ENCODE results near the gene CRTC1.

Gene CRTC1

GRCh38 chr19:18699403-18700054, 16.0 kb downstream of the CRTC1 start:
- Histone ChIP-seq H3K9ac (ENCODE audit: low read depth in 1 of 2, low read length in 2 of 2) (no peak overlapping the region), H3K36me3 (ENCODE audit: control insufficient read depth in 2 of 2, insufficient read depth in 2 of 2, low read length in 2 of 2) (no peaks in the 10 kb centered on the region)

GRCh38 chr19:18700501-18701249, 17.2 kb downstream of the CRTC1 start:
- Histone ChIP-seq H3K27ac (ENCODE audit: low read depth in 2 of 2, low read length in 2 of 2) (peak overlapping the region; percentile 63 to 78), H3K4me3 (ENCODE audit: low read length in 2 of 2) (peak overlapping the region; percentile 54 to 76), H3K4me1 (ENCODE audit: control insufficient read depth in 2 of 2, insufficient read depth in 2 of 2, low read length in 2 of 2) (peaks cover 12 to 23% of the 10 kb centered on the region in 2 donors), H3K36me3 (ENCODE audit: control insufficient read depth in 2 of 2, insufficient read depth in 2 of 2, low read length in 2 of 2) (no peaks in the 10 kb centered on the region), H3K9ac (ENCODE audit: low read depth in 1 of 2, low read length in 2 of 2) (peak overlapping the region; percentile 58 to 63), H3K27me3 (ENCODE audit: control insufficient read depth in 2 of 2, insufficient read depth in 2 of 2, low read length in 2 of 2) (no peaks in the 10 kb centered on the region), H3K9me3 (ENCODE audit: control insufficient read depth in 2 of 2, low read length in 2 of 2) (no peaks in the 10 kb centered on the region)

More at GRCh38 chr19:18699403-18700054, 16.0 kb downstream of the CRTC1 start:
- H3K9me3 ChIP-seq (ENCODE audit: control insufficient read depth in 2 of 2, low read length in 2 of 2), result no peaks in the 10 kb centered on the region
- H3K4me3 ChIP-seq (ENCODE audit: low read length in 2 of 2), result no peak overlapping the region
- peak overlapping the region in 1 of 2 donors; percentile 45 for H3K27ac ChIP-seq (ENCODE audit: low read depth in 2 of 2, low read length in 2 of 2)
- no peaks in the 10 kb centered on the region for H3K27me3 ChIP-seq (ENCODE audit: control insufficient read depth in 2 of 2, insufficient read depth in 2 of 2, low read length in 2 of 2)
- peaks cover 12 to 23% of the 10 kb centered on the region in 2 donors for H3K4me1 ChIP-seq (ENCODE audit: control insufficient read depth in 2 of 2, insufficient read depth in 2 of 2, low read length in 2 of 2)

DNA sequence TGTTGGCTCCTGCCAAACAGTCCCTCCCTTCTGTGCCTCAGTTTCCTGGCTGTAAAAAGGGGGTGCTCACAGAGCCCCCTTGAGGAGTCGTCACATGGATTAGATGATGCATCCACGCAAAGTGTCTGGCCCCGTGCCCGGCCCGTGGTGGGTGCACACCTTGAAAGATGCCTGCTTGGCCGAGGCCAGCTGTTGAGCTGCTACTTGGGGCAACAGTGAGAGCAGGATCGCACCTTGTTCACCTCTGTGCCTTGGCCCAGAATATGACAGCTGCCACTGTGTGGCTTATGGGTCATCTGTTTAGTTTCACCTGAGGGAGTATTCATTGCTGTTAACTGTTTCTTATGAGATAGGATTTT, 17.7 kb downstream of the CRTC1 start:
- no peaks in the 10 kb centered on the region for H3K36me3 ChIP-seq (ENCODE audit: control insufficient read depth in 2 of 2, insufficient read depth in 2 of 2, low read length in 2 of 2)
- no peaks in the 10 kb centered on the region for H3K27me3 ChIP-seq (ENCODE audit: control insufficient read depth in 2 of 2, insufficient read depth in 2 of 2, low read length in 2 of 2)
- no peaks in the 10 kb centered on the region for H3K9me3 ChIP-seq (ENCODE audit: control insufficient read depth in 2 of 2, low read length in 2 of 2)
- H3K4me3 ChIP-seq (ENCODE audit: low read length in 2 of 2), result peak overlapping the region; percentile 54 to 76
- no peak overlapping the region for H3K9ac ChIP-seq (ENCODE audit: low read depth in 1 of 2, low read length in 2 of 2)
- peaks cover 12 to 23% of the 10 kb centered on the region in 2 donors for H3K4me1 ChIP-seq (ENCODE audit: control insufficient read depth in 2 of 2, insufficient read depth in 2 of 2, low read length in 2 of 2)
- H3K27ac ChIP-seq (ENCODE audit: low read depth in 2 of 2, low read length in 2 of 2), result peak overlapping the region in 1 of 2 donors; percentile 78

DNA sequence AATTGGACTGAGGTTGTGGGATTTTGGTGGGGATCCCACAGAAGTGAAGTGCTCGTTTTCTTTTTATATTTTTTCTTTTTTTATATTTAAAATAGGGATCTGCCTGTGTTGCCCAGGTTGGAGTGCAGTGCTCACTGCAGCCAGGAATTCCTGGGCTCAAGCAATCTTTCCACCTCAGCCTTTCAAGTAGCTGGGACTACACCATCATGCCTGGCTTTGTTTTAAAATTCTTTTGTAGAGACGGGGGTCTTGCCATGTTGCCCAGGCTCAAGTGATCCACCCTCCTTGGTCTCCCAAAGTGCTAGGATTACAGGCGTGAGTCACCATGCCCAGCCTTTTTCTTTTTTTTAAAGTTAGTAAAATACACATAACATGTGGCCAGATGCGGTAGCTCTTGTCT, 20.6 kb downstream of the CRTC1 start:
- Histone ChIP-seq H3K9ac (ENCODE audit: low read depth in 1 of 2, low read length in 2 of 2) (no peak overlapping the region), H3K9me3 (ENCODE audit: control insufficient read depth in 2 of 2, low read length in 2 of 2) (no peaks in the 10 kb centered on the region), H3K4me1 (ENCODE audit: control insufficient read depth in 2 of 2, insufficient read depth in 2 of 2, low read length in 2 of 2) (peaks cover 18 to 23% of the 10 kb centered on the region in 2 donors), H3K27ac (ENCODE audit: low read depth in 2 of 2, low read length in 2 of 2) (no peak overlapping the region), H3K27me3 (ENCODE audit: control insufficient read depth in 2 of 2, insufficient read depth in 2 of 2, low read length in 2 of 2) (no peaks in the 10 kb centered on the region), H3K4me3 (ENCODE audit: low read length in 2 of 2) (no peak overlapping the region), H3K36me3 (ENCODE audit: control insufficient read depth in 2 of 2, insufficient read depth in 2 of 2, low read length in 2 of 2) (no peaks in the 10 kb centered on the region)

GRCh38 chr19:18704971-18705370, 21.5 kb downstream of the CRTC1 start:
- Histone ChIP-seq H3K36me3 (ENCODE audit: control insufficient read depth in 2 of 2, insufficient read depth in 2 of 2, low read length in 2 of 2) (no peaks in the 10 kb centered on the region), H3K4me1 (ENCODE audit: control insufficient read depth in 2 of 2, insufficient read depth in 2 of 2, low read length in 2 of 2) (peaks cover 9 to 17% of the 10 kb centered on the region in 2 donors)

GRCh38 chr19:18708452-18709231, 25.2 kb downstream of the CRTC1 start:
- no peaks in the 10 kb centered on the region for H3K27me3 ChIP-seq (ENCODE audit: control insufficient read depth in 2 of 2, insufficient read depth in 2 of 2, low read length in 2 of 2)
- H3K9ac ChIP-seq (ENCODE audit: low read depth in 1 of 2, low read length in 2 of 2), result no peak overlapping the region
- no peak overlapping the region for H3K4me3 ChIP-seq (ENCODE audit: low read length in 2 of 2)
- peaks cover 3 to 6% of the 10 kb centered on the region in 2 donors for H3K4me1 ChIP-seq (ENCODE audit: control insufficient read depth in 2 of 2, insufficient read depth in 2 of 2, low read length in 2 of 2)
- no peaks in the 10 kb centered on the region for H3K9me3 ChIP-seq (ENCODE audit: control insufficient read depth in 2 of 2, low read length in 2 of 2)
- no peaks in the 10 kb centered on the region for H3K36me3 ChIP-seq (ENCODE audit: control insufficient read depth in 2 of 2, insufficient read depth in 2 of 2, low read length in 2 of 2)
- no peak overlapping the region for H3K27ac ChIP-seq (ENCODE audit: low read depth in 2 of 2, low read length in 2 of 2)

More at GRCh38 chr19:18704971-18705370, 21.5 kb downstream of the CRTC1 start:
- H3K9me3 ChIP-seq (ENCODE audit: control insufficient read depth in 2 of 2, low read length in 2 of 2), result no peaks in the 10 kb centered on the region
- no peak overlapping the region for H3K9ac ChIP-seq (ENCODE audit: low read depth in 1 of 2, low read length in 2 of 2)
- no peaks in the 10 kb centered on the region for H3K27me3 ChIP-seq (ENCODE audit: control insufficient read depth in 2 of 2, insufficient read depth in 2 of 2, low read length in 2 of 2)
- no peak overlapping the region for H3K27ac ChIP-seq (ENCODE audit: low read depth in 2 of 2, low read length in 2 of 2)
- no peak overlapping the region for H3K4me3 ChIP-seq (ENCODE audit: low read length in 2 of 2)

DNA sequence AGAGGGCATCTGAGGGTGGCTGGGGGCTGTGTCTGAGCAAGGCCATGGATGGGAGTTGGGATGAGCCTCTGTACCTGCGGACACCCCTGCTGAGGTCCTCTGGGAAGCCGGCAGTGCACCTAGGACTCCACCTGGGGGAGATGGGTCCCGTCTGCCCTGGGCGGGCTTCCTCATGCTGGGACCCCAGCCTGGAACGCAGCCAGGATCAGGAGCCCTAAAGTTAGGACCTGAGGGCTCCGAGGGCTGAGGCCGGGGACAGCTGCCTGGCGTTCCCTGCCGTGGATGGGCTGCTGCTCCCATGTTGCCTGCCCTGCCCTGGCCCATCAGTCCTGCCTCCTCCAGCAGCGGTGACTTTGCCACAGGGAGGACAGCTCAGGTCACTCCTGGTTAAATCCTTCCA, 26.1 kb downstream of the CRTC1 start:
- H3K9me3 ChIP-seq (ENCODE audit: control insufficient read depth in 2 of 2, low read length in 2 of 2), result no peaks in the 10 kb centered on the region
- no peak overlapping the region for H3K9ac ChIP-seq (ENCODE audit: low read depth in 1 of 2, low read length in 2 of 2)
- peaks cover 3 to 6% of the 10 kb centered on the region in 2 donors for H3K4me1 ChIP-seq (ENCODE audit: control insufficient read depth in 2 of 2, insufficient read depth in 2 of 2, low read length in 2 of 2)
- no peak overlapping the region for H3K4me3 ChIP-seq (ENCODE audit: low read length in 2 of 2)
- no peaks in the 10 kb centered on the region for H3K36me3 ChIP-seq (ENCODE audit: control insufficient read depth in 2 of 2, insufficient read depth in 2 of 2, low read length in 2 of 2)
- no peaks in the 10 kb centered on the region for H3K27me3 ChIP-seq (ENCODE audit: control insufficient read depth in 2 of 2, insufficient read depth in 2 of 2, low read length in 2 of 2)
- H3K27ac ChIP-seq (ENCODE audit: low read depth in 2 of 2, low read length in 2 of 2), result no peak overlapping the region

DNA sequence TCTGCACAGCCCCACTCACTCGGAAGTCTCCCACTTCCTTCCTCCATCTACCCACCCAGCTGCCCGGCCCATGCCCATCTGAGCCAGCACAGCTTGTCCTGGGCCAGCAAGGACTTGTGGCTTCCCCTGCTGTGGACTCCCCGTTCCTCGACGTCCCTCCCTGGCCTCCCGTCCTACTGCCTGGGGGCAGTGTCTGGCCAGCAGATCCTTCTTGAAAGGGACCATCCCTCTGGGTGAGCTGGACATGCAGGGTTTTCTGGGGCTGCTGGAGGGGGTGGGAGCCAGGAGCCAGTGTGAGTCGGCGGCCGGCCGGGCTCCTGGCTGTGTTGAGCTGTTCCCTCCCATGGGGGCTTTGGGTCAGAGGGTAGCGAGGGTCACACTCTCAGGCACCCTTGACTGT, 26.7 kb downstream of the CRTC1 start:
- no peak overlapping the region for H3K4me3 ChIP-seq (ENCODE audit: low read length in 2 of 2)
- no peak overlapping the region for H3K9ac ChIP-seq (ENCODE audit: low read depth in 1 of 2, low read length in 2 of 2)
- no peaks in the 10 kb centered on the region for H3K9me3 ChIP-seq (ENCODE audit: control insufficient read depth in 2 of 2, low read length in 2 of 2)
- no peak overlapping the region for H3K27ac ChIP-seq (ENCODE audit: low read depth in 2 of 2, low read length in 2 of 2)
- peaks cover 3 to 6% of the 10 kb centered on the region in 2 donors for H3K4me1 ChIP-seq (ENCODE audit: control insufficient read depth in 2 of 2, insufficient read depth in 2 of 2, low read length in 2 of 2)
- H3K36me3 ChIP-seq (ENCODE audit: control insufficient read depth in 2 of 2, insufficient read depth in 2 of 2, low read length in 2 of 2), result no peaks in the 10 kb centered on the region
- no peaks in the 10 kb centered on the region for H3K27me3 ChIP-seq (ENCODE audit: control insufficient read depth in 2 of 2, insufficient read depth in 2 of 2, low read length in 2 of 2)

DNA sequence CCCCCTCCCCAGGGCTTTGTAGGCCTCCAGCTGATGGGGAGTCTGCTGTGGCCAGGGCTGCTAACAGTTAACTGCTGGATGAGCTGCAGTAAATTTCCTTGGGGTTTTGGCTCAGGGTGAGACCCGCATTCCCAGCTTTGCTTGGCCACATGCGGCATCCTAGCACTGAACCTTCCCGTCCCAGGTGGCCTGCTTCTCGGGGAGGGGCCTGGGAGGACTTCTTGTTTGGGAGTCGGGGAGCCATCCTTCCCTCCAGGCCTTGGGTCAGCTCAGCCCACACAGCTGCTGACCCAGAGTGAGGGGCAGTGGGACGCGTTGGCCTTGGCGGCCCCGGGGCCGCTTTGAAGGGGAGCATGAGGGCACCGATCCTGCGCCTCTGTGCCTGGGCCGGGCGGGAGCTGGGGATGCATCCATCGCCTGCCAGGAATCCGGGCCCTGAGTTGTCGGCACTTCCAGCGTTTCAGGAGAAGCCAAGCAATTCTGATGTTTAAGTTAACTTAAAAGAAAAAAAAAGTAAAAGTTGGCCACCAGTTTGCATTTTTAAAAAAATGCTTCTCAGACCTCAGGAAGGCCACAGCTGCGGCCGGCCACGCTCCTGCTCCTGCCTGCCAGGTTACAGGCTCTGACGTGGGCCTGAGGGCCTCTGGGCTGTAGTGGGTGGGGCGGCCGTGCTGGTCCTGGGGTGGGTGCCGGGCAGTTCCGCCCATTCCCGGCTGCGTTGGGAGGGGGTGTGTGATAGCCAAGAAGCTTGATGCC, 27.7 kb downstream of the CRTC1 start:
- Histone ChIP-seq H3K9ac (ENCODE audit: low read depth in 1 of 2, low read length in 2 of 2) (no peak overlapping the region), H3K4me3 (ENCODE audit: low read length in 2 of 2) (no peak overlapping the region), H3K36me3 (ENCODE audit: control insufficient read depth in 2 of 2, insufficient read depth in 2 of 2, low read length in 2 of 2) (no peaks in the 10 kb centered on the region), H3K4me1 (ENCODE audit: control insufficient read depth in 2 of 2, insufficient read depth in 2 of 2, low read length in 2 of 2) (peaks cover 3 to 6% of the 10 kb centered on the region in 2 donors), H3K9me3 (ENCODE audit: control insufficient read depth in 2 of 2, low read length in 2 of 2) (no peaks in the 10 kb centered on the region), H3K27me3 (ENCODE audit: control insufficient read depth in 2 of 2, insufficient read depth in 2 of 2, low read length in 2 of 2) (no peaks in the 10 kb centered on the region), H3K27ac (ENCODE audit: low read depth in 2 of 2, low read length in 2 of 2) (no peak overlapping the region)

All from mucosa of rectum (tissue), 2 donors.